ENCODE measurements around the gene GMPPA.

- TF ChIP-seq, protein P1, sequence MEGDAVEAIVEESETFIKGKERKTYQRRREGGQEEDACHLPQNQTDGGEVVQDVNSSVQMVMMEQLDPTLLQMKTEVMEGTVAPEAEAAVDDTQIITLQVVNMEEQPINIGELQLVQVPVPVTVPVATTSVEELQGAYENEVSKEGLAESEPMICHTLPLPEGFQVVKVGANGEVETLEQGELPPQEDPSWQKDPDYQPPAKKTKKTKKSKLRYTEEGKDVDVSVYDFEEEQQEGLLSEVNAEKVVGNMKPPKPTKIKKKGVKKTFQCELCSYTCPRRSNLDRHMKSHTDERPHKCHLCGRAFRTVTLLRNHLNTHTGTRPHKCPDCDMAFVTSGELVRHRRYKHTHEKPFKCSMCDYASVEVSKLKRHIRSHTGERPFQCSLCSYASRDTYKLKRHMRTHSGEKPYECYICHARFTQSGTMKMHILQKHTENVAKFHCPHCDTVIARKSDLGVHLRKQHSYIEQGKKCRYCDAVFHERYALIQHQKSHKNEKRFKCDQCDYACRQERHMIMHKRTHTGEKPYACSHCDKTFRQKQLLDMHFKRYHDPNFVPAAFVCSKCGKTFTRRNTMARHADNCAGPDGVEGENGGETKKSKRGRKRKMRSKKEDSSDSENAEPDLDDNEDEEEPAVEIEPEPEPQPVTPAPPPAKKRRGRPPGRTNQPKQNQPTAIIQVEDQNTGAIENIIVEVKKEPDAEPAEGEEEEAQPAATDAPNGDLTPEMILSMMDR (optimal IDR thresholded peaks at IDR 0.05 in 1 of 3, IDR thresholded peaks at IDR 0.05 in 1 of 3, conservative IDR thresholded peaks at IDR 0.05 in 1 of 3; ENCODE audit: extremely low read depth in 1 of 3, insufficient read depth in 2 of 3, low read length in 3 of 3): no peak
- TF ChIP-seq EZH2 (IDR thresholded peaks at IDR 0.05; ENCODE audit: low read length): no peak
Measured at GRCh38 chr2:219548990-219549389, 50.3 kb downstream of the GMPPA start.
